ENCODE results near the gene DYNC2I2. TPM values are rescaled to one million over a fixed set of nuclear protein-coding genes. Genes with fewer than 3 reads are reported as not detected.

DYNC2I2 gene
- total RNA-seq, 1 experiment from 2014 or later = 58.6 TPM

DNA sequence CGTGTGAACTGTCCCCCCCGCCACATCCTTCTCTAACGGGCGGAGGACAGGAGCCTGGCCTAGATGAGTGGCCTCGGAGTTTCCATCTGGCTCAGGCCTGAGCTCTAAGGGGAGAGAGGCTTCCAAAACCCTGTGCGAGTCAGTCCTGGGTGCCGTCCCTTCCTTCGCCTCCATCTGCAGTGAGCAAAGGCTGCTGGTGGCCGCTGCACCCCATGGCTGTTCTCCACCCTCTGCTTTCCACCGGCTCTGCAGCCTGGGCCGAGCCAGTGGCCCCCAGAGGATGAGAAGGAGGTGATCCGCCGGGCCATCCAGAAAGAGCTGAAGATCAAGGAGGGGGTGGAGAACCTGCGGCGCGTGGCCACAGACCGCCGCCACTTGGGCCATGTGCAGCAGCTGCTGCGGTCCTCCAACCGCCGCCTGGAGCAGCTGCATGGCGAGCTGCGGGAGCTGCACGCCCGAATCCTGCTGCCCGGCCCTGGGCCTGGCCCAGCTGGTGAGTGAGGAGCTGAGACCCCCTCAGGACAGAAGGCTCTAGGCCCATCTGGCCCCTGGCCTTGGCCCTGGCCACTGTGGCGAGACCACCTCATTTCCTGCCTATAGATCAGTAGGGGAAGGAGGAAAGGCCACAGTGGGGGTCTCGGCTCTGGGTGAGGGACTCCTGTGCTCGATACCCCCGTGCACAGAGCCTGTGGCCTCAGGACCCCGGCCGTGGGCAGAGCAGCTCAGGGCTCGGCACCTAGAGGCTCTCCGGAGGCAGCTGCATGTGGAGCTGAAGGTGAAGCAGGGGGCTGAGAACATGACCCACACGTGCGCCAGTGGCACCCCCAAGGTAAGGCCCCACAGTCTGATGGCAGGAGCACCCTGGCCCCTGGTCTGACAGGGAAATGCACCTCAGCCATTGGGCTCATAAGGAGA lies 48.7 kb upstream of the DYNC2I2 start:
- Histone ChIP-seq H4K20me1 (ENCODE audit: control insufficient read depth, insufficient read depth, insufficient read length) (no peaks in the 10 kb centered on the region), H3K4me2 (ENCODE audit: insufficient read depth, insufficient read length, low read length) (no peak overlapping the region), H3K23me2 (ENCODE audit: insufficient read length, low read depth, low read length, poor library complexity, severe bottlenecking) (peaks cover 7% of the 10 kb centered on the region), H3K4me1 (ENCODE audit: insufficient read depth, low read length) (no peaks in the 10 kb centered on the region), H4K8ac (replicated peaks; ENCODE audit: insufficient read length, low read depth, low read length) (no peak overlapping the region), H2BK5ac (ENCODE audit: insufficient read length, low read length) (no peak overlapping the region), H3K9me3 (ENCODE audit: control insufficient read depth, low read depth, low read length) (no peaks in the 10 kb centered on the region), H3K14ac (ENCODE audit: insufficient read depth, low read length) (no peak overlapping the region), H2AFZ (ENCODE audit: low read length) (no peak overlapping the region), H2BK15ac (ENCODE audit: low read depth, low read length) (no peak overlapping the region), H3K23ac (ENCODE audit: insufficient read length, low read depth, low read length) (no peak overlapping the region), H3K79me2 (ENCODE audit: insufficient read depth, low read length) (no peaks in the 10 kb centered on the region), H4K91ac (ENCODE audit: insufficient read length, low read depth, low read length) (no peak overlapping the region), H2BK20ac (ENCODE audit: low read depth, low read length, poor library complexity, severe bottlenecking) (no peak overlapping the region), H3K27me3 (ENCODE audit: insufficient read depth, low read length) (no peaks in the 10 kb centered on the region), H4K5ac (ENCODE audit: insufficient read length, low read depth, low read length) (no peak overlapping the region), H3K79me1 (ENCODE audit: insufficient read depth, low read depth, low read length, poor library complexity, severe bottlenecking) (no peaks in the 10 kb centered on the region), H3K27ac (ENCODE audit: insufficient read length, low read depth, low read length) (no peak overlapping the region), H3K56ac (ENCODE audit: insufficient read length, low read depth, low read length) (no peak overlapping the region), H2AK5ac (ENCODE audit: insufficient read length, low read length) (no peak overlapping the region), H3T11ph (ENCODE audit: low read length) (no peak overlapping the region), H3K9ac (ENCODE audit: extremely low read depth, insufficient read length, low read length) (no peak overlapping the region), H2BK120ac (ENCODE audit: low read depth, low read length, poor library complexity, severe bottlenecking) (no peak overlapping the region), H3K18ac (ENCODE audit: insufficient read length, low read depth, low read length) (no peak overlapping the region), H3K4ac (ENCODE audit: low read depth, low read length) (no peak overlapping the region), H2BK12ac (ENCODE audit: insufficient read length, low read depth, low read length) (no peak overlapping the region)
- WGBS (ENCODE audit: extremely low coverage, insufficient read length, low lambda C conversion rate) = no CpG with 5 or more reads among the region's 36 CpGs
- peaks cover 2% of the 10 kb centered on the region in 2 experiments; a peak in 1 of 5 replicates for H3K9me3 Mint-ChIP-seq
- H3K4me1 Mint-ChIP-seq = peaks cover 2 to 7% of the 10 kb centered on the region in 2 experiments; a peak in 3 of 4 replicates
- peak; percentile 26 for DNase-seq
- no peak overlapping the region; a peak in 1 of 5 replicates for H3K4me3 Mint-ChIP-seq
- no peak overlapping the region for H3K27ac Mint-ChIP-seq
- H3K36me3 Mint-ChIP-seq (ENCODE audit: insufficient read depth in 1 of 3, low read depth in 3 of 3) = peaks cover 3 to 8% (median 4%) of the 10 kb centered on the region in 3 experiments; a peak in 3 of 7 replicates
- TF ChIP-seq, protein P1, sequence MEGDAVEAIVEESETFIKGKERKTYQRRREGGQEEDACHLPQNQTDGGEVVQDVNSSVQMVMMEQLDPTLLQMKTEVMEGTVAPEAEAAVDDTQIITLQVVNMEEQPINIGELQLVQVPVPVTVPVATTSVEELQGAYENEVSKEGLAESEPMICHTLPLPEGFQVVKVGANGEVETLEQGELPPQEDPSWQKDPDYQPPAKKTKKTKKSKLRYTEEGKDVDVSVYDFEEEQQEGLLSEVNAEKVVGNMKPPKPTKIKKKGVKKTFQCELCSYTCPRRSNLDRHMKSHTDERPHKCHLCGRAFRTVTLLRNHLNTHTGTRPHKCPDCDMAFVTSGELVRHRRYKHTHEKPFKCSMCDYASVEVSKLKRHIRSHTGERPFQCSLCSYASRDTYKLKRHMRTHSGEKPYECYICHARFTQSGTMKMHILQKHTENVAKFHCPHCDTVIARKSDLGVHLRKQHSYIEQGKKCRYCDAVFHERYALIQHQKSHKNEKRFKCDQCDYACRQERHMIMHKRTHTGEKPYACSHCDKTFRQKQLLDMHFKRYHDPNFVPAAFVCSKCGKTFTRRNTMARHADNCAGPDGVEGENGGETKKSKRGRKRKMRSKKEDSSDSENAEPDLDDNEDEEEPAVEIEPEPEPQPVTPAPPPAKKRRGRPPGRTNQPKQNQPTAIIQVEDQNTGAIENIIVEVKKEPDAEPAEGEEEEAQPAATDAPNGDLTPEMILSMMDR (conservative IDR thresholded peaks at IDR 0.05) = no peak
- no peaks in the 10 kb centered on the region; the same call in 1 of the 2 replicates for H3K27me3 Mint-ChIP-seq (ENCODE audit: low read depth)
